ENCODE measurements around the gene C1orf87.

C1orf87 gene, protein sequence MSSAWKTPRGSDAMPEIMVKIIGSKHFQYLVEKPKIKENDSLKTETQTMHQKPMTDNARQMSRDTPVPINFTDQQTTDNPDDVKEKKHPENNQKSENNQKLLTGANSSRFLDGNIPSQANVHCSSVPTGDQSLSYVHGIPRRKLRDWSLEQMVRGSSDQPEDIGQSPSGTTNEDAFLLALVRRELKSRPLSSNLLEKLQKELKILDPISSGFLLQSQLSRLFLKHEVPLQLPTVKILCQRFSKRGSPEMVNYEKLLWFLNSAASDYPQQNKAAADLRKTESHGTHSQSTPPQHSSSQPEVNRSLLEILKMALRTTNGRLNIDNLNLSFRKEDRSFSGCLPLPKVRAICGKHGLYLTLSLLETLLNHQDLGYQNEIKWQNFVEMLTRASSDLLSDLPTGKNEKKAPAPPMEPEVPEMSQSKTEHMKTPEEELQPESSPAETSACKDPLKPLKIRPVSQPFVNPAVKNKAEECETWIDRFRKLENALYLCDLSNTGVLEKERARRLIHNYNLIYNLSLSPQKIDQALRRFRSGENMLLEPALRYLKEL

DNA sequence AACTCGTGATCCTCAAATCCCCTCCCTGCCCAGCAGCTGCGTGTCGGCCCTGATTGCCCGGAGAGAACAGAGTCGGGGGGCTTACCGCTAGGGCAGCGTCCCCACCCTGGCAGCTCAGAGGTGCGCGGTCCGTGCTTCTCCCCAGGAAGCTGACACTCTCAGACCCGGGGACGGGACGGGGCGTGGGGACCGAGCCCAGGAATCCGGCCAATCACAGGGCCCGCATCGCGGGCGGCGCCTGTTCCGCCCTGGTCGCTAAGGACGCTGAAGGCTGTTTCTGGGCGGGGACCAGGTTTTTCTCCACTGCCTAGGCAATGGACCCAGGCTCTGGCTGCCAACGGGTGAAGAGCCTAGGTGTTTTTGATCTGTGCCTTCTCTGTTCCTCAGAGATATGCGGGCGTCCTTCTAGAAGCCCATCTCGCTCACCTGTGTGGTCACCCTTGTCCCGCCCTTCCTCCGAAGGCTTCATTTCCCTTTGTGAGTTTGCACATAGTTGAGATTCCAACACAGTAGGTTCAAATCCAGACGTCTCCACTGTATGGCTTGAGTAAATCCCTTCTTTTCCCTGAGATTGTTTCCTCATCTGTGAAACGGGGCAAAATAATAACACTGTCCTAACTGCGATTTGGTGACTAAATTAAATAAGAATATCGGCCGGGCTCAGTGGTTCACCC is at the start of gene C1orf87:
C1orf87 (minus strand) TSS at position 166 of the 674 bp plus-strand sequence. CDS start 1,127 bp downstream, outside the sequence.
- no peak for DNase-seq (ENCODE audit: low read depth)

DNA sequence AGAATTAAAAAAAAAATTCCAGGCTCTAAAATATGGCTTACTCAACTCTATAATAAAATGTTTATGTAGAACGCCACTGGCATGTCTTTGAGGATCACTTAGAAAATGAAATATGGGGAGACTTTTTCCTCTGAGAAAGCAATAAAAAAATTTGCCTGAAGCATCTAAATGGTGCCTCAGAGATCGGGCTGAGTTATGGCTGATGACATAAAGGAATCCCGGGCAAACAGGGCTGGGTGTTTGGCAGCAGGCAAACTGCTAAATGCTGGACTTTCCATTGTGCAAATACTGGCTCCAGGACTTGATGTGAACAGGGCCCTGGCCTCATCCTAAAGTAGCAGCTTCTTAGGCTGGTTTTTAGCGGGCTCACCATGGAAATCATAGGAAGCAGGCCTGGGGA is 44.5 kb upstream of the C1orf87 start:
- no peak for DNase-seq (ENCODE audit: low read depth)

DNA sequence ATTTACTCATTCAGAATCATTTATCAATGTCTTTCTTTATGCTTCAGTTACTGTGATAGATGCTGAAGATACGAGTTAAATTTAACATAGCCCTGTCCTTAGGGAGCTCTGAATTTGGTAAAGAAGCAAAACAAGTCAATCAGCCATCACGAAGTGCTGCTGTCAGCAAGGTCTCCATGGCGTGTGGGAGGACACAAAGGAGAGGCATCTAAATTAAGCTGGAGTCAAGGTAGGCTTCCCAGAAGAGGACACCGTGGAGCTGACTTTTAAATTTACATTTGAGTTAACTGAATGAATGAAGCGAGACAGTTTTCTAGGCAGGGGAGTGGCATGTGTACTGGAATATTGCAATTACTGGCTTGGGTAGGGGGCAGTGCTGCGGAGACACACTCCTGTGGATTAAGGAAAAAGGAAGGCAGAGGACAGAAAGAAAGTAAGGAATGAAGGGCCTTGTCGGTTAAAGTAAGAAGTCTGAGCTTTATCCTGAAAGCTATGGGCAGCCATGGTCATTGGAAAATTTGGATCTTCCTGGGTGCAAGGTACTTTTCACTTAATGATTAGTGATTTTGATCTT is 41.3 kb upstream of the C1orf87 start:
- no peak for DNase-seq (ENCODE audit: low read depth)

DNA sequence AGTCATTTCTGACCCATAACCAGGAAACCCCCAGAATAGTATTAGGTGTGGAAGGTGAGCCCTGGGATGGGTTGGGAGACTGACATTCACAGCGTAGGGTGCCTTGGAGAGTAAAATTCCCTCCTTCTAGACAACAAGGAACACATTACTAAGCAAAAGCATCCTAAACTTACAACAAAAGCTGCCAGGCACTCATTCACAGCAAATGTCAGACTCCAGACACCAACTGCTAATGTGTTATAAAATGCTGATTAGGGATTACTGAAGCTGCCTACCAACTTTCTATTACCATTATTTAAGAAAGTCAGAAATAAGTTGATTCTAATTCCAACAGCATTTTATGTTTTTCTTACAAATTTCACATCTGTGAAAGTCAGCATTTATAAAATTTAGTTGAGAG is 40.0 kb upstream of the C1orf87 start:
- DNase-seq (ENCODE audit: low read depth) = no peak

DNA sequence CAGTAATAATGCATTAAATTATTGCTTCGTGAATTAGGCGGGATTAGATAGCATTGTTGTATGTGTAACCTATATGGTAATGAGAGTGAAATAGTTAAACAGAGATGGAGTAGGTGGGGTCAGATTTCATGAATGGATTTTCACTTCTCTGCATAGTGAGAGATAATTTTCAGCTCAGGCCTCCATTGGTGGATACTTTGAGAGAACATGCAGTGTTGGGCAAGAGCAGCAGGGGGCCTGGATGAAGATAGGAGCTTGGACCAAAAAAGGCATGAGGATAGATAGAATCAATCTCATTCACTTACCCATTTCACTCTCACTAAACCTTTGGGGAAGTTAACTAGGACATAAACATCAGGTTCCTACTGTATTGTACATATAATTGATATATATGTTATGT is 39.5 kb upstream of the C1orf87 start:
- DNase-seq (ENCODE audit: low read depth) = no peak

DNA sequence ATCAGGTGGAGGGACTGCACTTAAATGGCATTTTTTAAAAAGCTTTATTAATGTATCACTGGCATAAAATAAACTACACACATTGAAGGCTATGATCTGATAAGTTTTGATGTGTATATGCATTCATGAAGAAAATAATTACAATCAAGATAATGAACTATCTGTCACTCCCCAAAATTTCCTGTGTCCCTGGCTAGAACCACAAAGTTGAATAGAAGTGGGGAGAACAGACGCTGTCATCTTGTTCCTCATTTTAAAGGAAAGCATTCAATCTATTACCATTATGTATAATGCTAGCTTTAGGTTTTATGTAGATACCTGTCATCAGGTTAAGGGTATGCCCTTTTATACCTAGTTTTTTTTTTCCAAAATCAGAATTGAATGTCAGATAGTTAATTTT is 38.1 kb upstream of the C1orf87 start:
- no peak for DNase-seq (ENCODE audit: low read depth)

DNA sequence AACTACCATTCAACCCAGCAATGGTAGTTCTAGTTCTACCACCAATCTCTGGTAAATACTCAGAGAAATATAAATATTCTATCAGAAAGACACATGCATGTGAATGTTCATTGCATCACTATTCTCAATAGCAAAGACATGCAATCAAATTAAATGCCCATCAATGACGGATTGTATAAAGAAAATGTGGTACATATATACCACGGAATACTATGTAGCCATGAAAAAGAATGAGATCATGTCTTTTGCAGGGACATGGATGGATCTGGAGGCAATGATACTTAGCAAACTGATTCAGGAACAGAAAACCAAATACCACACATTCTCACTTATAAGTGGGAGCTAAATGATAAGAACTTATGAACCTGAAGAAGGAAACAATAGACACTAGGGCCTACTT is 37.5 kb upstream of the C1orf87 start:
- no peak for DNase-seq (ENCODE audit: low read depth)

DNA sequence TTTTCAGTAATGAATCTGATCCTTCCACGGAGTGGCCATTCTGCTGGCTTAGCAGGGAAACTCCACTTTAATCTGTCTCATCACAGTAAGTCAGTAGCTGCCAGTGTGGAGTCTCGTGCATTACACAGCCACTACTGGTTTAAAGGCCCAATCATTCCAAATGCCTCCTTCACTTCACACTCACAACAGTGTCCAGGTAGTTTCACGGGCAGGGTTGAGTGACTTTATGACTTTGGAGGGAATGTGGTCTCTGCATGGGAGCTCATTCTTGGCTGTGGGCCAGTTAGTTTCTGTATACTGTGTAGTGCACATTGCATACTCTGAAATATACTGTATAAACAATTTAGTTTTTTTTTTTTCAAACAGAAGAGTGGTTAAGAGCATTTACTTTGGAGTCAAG is 34.6 kb upstream of the C1orf87 start:
- no peak for DNase-seq (ENCODE audit: low read depth)

DNA sequence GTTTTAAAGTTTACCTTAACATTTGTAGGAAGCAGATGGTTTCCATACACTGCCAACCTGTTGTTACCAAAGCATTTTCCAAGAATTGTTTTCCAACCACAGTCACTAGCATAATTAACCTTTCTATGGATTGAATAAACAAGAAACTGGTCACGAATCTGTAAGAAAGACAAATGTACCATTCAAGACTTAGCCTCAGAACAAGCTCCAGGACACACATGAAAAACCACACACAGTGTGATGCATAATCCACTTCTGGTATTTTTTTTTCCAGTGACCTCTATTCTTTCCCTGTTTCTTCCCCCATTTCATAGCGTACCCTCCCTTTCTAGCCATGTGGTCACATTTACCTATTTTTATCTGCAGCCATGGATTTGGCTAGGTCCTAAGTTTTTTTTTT is 29.6 kb upstream of the C1orf87 start:
- no peak for DNase-seq (ENCODE audit: low read depth)

DNA sequence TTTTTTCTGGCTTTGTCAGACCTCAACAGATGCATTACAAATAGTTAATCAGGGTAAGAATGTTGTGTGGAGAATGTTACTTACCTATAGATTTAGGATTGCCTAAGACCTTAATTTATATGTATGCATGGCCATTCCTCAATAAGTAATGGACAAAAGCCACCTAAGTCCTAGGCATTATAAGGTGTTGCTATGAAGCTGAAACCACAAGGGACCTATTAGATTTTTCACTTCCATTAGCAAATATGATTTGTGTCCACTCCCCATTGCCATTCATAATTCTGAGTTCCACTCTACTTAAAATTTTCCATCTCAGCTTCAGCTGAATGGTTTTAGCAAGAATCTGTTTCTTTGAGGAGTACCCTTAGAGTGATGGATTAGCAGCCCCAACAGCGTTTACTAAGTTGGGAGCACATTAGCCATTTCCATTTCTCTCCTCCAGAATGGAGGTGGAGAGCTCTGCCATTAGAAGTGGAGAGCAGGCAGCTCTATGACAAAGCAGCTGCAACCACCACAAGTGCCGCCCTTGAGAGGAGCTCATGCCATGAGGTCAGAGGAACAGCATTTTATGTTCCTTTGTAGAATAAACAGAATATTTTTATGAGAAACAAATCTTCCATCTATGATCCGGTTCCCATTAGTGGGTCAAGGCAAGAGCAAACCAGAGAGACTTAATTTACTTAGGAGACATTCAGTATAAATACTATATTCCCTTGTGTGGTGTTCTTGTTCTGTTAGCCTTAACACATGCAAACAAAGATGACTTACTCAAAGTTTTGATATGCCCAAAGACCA is 28.9 kb upstream of the C1orf87 start:
- no peak for DNase-seq (ENCODE audit: low read depth)

DNA sequence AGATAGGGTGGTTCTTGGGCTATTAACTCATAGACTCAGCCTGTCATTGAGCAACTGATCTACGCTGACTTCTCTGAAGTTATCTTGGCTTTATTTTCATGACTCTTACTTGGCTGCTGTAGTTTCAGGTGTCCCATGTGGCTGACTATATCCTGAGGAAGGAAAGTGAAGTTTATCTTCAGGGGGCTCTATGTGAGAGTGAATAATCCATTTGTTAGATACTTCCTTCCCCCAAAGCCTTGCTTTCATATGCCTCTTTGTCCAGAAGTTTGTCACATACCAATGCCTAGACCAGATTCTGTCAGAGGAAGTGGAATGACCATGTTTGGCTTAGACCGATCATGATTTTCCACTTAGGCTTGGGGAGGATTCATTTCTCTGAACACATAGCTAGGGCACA is 27.9 kb upstream of the C1orf87 start:
- no peak for DNase-seq (ENCODE audit: low read depth)

DNA sequence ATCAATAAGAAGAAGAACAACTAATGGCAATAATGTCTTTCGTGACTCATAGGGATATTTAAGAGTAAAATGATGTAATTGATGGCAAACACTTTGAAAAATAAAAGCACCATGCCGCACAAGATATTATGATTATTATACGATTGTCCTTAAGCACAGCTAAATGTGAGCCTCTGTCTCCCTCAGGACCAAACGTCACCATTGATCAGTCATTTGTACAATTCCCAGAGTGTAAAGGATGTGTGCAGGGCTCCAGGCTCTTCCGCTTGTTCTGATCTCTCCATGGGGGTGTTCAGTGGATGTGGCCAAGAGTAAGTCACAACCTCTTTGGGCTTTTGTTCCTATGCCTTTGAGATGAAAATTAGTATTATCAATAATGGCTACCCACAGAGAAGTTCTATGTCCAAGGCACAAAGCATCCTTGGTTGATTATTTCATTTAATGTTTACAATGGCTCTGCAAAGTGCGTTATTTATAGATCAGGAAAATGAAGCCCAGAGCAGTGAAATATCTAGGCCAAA is 17.7 kb upstream of the C1orf87 start:
- DNase-seq (ENCODE audit: low read depth) = no peak

DNA sequence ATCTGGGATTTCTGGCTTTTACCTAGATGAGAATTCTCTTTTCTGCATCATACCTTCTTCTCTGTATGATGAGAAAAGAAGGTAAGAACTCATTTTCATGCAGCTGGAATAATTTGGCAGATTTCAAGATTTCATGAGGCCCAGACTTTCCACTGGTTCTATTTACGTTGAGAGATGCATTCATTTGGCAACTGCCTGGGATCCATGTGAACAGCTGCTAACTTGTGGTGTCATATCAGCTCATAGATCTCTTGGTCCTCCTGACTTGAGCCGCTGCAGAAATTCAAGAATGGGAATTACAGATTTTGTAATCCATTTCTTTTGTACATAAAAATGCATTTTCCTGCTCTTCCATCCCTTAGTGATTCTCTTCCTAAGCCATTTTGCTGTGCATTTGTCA is 17.1 kb upstream of the C1orf87 start:
- no peak for DNase-seq (ENCODE audit: low read depth)

DNA sequence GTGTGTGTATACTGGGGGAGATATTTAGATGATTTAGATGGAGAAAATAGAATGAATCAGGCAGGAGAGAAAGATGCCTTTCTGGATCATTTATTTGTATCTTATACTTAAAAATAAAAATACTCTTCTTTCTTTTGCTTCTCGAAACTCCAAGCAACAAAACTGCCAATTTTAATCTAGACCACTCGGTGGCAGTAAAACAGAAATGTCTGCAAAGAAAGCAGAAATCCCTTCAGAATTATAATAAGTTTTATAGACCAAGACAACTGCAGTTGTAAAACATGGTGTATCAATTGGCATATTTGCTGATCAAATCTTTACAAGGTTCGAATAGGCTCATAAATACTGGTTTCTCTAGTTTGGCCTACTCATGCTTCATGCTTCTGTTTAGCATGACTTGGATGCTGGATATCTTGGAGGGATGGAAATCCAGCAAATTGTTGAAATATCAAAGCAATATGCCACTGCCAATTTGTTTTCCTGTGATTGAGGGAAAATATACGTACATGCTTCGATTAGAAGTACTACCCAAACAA is 15.1 kb upstream of the C1orf87 start:
- no peak for DNase-seq (ENCODE audit: low read depth)

DNA sequence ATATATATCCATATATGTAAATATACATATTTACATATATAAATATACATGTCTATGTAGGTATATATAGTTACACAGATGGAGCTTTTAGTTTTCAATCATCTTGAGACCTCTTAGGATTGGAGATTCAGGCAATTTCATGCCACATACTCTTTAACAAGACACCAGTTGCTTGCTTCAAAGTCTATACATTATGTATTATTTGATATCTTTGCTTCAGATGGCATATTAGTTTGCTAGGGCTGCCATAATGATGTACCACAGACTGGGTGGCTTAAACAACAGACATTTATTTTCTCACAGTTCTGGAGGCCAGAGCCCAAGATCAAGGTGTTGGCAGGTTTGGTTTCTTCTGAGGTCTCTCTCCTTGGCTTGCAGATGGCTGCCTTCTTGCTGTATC is 14.1 kb upstream of the C1orf87 start:
- DNase-seq (ENCODE audit: low read depth) = no peak

DNA sequence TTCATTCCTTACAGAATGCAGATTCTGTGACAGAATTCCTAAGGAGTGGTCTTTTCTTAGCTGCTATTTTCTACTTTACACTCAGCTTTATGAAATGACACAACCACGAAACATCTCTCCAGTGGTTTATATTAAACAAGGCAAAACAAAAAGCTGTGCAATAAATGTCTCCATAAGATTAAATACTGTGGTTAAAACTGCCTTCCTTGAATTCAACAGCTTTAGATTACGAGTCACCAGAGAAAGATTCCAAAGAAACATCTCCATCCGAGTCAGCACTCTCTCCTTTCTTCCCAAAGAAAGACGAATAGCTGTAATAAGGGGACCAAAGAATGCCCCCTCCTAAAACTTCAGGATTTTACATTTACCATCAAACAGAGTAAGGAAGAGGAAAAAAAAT is 4.6 kb upstream of the C1orf87 start:
- DNase-seq (ENCODE audit: low read depth) = no peak

DNA sequence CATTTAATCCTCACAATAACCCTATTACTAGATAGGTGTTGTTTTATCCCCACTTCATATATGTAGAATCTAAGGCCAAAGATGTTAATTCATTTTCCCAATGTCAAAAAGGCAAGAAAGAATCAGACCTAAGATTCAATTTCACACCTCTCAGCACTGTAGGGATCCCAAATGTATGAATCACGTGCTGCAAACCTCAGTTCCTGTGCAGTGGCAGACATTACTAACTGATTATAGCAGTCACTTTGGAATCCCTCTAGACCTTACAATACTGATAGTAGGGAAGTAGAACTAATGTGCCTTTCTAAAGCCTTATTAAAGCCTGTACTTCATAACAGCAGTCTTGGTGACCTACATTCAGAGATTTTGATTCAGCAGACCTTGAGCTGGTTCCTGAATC is 2.3 kb downstream of the C1orf87 start:
- DNase-seq (ENCODE audit: low read depth) = no peak

DNA sequence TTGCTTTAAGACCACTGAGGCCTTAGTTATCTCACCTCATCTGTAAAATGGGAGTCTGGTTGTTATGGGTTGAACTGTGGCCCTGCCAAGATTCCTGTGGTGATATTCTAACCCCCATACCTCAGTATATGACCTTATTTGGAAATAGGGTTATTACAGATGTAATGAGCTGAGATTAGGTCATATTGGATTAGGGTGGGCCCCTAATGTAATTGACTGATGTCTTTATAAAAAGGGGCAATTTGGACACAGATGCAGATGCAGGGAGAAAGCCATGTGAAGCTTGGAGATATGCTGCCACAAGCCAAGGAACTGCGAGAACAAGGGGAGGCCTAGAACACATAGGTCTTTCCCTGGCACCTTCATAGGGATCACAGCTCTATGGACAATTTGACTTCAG is 3.9 kb downstream of the C1orf87 start:
- no peak for DNase-seq (ENCODE audit: low read depth)

DNA sequence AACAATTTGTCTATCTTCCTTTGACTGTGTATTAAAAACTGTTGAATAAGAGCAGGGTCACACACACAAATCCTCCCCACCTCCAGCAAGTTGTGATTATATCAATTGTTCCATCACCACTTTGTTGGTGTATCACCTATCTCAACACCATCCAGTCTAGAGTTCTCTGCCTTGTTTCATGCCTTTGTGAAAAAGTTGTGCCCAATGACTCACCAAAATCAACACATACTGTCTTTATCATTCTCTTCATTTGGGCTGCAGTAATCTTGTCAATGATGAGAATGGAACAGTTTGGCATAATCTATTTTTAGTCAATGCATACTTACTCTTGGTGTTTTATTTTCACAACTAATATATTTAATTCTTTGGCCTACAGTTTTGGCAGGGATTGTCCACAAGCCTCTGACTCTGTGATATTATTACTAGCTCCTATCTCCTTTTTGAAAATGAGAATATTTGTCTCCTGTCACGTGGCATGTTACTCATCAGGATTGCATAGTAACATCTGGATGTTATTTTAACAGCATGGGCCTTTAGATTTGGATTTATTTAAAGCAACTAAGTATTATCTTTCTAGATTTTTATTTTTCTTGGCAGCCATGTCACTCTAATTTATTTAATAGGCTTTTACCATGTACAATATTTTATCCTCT is 5.1 kb downstream of the C1orf87 start:
- no peak for DNase-seq (ENCODE audit: low read depth)

DNA sequence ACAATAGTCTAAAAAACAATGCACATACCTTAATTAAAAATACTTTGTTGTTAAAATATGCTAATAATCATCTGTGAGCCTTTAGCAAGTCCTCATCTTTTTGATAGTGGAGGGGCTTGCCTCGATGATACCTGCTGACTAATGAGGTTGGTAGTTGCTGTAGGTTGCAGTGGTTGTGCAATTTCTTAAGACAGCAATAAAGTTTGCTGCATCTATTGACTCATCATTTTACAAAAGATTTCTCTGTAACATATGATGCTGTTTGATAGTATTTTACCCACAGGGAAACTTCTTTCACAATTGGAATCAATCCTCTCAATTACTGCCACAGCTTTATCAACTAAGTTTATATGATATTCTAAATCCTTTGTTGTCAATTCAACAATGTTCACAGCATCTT is 7.6 kb downstream of the C1orf87 start:
- no peak for DNase-seq (ENCODE audit: low read depth)

DNA sequence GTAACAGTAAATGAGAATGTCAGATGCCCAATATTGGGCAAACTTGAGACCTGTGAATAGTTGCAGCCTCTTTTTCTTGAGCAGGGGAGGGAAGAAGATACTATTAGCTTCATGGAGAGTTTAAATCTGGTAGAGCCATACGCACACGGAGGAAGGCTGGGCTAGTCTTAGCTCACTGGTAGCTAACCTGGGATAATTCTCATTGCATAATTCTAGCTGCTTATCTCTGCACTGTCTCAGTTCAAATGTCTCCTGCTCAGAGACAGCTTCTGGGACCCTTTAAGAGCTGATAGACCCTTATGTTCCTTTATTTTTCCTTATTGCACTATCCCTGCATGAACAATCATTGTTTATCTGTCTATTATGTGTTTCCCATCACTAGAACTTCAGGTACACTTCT is 8.4 kb downstream of the C1orf87 start:
- DNase-seq (ENCODE audit: low read depth) = no peak
